HEK293T (cell line): ENCODE data around the gene CHST15.

Experiments used
- CTBP1 ChIP-seq: fragments of 450-650 bp; IDR thresholded peaks from 2 replicates; pipeline ENCODE4 v1.6.1; 2016; ENCODE audit warnings: borderline replicate concordance
- FOXA1 ChIP-seq: fragments of 450-650 bp; IDR thresholded peaks from 2 replicates; pipeline ENCODE4 v1.6.1; 2016; ENCODE audit warnings: mild to moderate bottlenecking
- HDGF ChIP-seq: fragments of 450-650 bp; IDR thresholded peaks from 2 replicates; pipeline ENCODE4 v1.6.1; 2017; ENCODE audit warnings: antibody characterized with exemption, borderline replicate concordance
- SUZ12 ChIP-seq: fragments of 450-650 bp; IDR thresholded peaks from 2 replicates; pipeline ENCODE4 v1.6.1; 2016; ENCODE audit warnings: mild to moderate bottlenecking

DNA sequence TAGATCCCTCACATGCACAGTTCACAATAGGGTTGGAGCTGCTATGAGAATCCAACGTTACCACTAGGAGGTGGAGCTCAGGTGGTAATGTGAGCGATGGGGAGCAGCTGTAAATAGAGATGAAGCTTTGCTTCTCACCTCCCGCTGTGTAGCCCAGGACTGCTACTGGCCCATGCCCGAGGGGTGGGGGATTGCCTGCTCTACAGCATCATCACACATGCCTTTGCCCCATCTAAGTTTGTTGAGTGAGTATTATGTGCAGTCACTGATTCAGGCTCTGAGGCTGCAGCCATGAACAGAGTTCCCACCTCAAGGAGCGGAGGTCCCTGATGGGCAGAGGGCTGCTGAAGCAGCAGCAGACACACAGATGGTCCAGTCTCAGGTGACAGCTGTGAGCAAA lies 94.1 kb downstream of the CHST15 start:
- TF ChIP-seq FOXA1 (no peak), CTBP1 (no peak), SUZ12 (no peak), HDGF (no peak)
